GM21529 (cell line): ENCODE results near the gene MLEC.
A peak's percentile ranks its signal among the peaks of the same experiment; 100 is the strongest.

ENCODE experiments used
- ATAC-seq: cut with Tn5 transposase; IDR thresholded peaks from one replicate; pipeline ENCODE4 v1.9.1; 2021; ENCODE audit not compliant: unreplicated experiment

The MLEC gene

GRCh38 chr12:120686690-120687577 lies at the start of gene MLEC:
Gene MLEC (plus strand): TSS chr12:120687149. CDS start chr12:120687297, 148 bp downstream.
- ATAC-seq = peak; percentile 62

- peak; percentile 69 for ATAC-seq
These were observed 46.9 kb upstream of the MLEC start, which contains the start of gene CABP1 for GRCh38 chr12:120639771-120640721. Gene CABP1 (plus strand): TSS chr12:120640626. CDS start chr12:120640686, 60 bp downstream.

- ATAC-seq = peak; percentile 31
These were observed 45.8 kb upstream of the MLEC start for GRCh38 chr12:120640861-120641833.

- no peak for ATAC-seq
These were observed 44.8 kb upstream of the MLEC start for GRCh38 chr12:120642121-120642520.

GRCh38 chr12:120642826-120643225 lies 44.1 kb upstream of the MLEC start:
- ATAC-seq = no peak

- no peak for ATAC-seq
These were observed 43.4 kb upstream of the MLEC start for GRCh38 chr12:120643574-120643973.

- ATAC-seq = no peak
These were observed 40.9 kb upstream of the MLEC start for GRCh38 chr12:120646044-120646443.

GRCh38 chr12:120647375-120647755 lies 39.6 kb upstream of the MLEC start:
- ATAC-seq = no peak

- ATAC-seq = peak; percentile 7
These were observed 37.3 kb upstream of the MLEC start for GRCh38 chr12:120649442-120650232.

- no peak for ATAC-seq
These were observed 36.7 kb upstream of the MLEC start for GRCh38 chr12:120650233-120650690.

GRCh38 chr12:120651821-120652220 lies 35.1 kb upstream of the MLEC start:
- no peak for ATAC-seq

GRCh38 chr12:120652656-120653435 lies 34.1 kb upstream of the MLEC start:
- no peak for ATAC-seq

- no peak for ATAC-seq
These were observed 33.3 kb upstream of the MLEC start for GRCh38 chr12:120653611-120654010.

- ATAC-seq = no peak
These were observed 32.3 kb upstream of the MLEC start for GRCh38 chr12:120654656-120655055.

GRCh38 chr12:120656008-120656407 lies 30.9 kb upstream of the MLEC start:
- no peak for ATAC-seq

- no peak for ATAC-seq
These were observed 28.4 kb upstream of the MLEC start for GRCh38 chr12:120658286-120659150.

GRCh38 chr12:120659151-120659525 lies 27.8 kb upstream of the MLEC start:
- no peak for ATAC-seq

GRCh38 chr12:120661432-120661831 lies 25.5 kb upstream of the MLEC start:
- ATAC-seq = no peak
